CD8-positive, alpha-beta memory T cell (primary cell): ENCODE measurements around the gene EHMT1. TPM values are rescaled to one million over a fixed set of nuclear protein-coding genes. Genes with fewer than 3 reads are reported as not detected.
"Not testable (repeated sequence)": the region's sequence is repeated elsewhere in the genome, so short reads cannot be mapped to it uniquely, and the experiment has no call there.

ENCODE experiments used
- CTCF ChIA-PET: fragments of 350-600 bp; sonication (Branson Sonifier 250); formaldehyde crosslinking; loops from one replicate; lab custom pipeline; 2021; ENCODE audit warnings: antibody characterized with exemption; lab: Charles Lee
- POLR2A ChIA-PET: fragments of 350-600 bp; sonication (Branson Sonifier 250); formaldehyde crosslinking; loops from one replicate; lab custom pipeline; 2021; ENCODE audit warnings: antibody characterized with exemption; lab: Charles Lee
- DNase-seq, 5 donors: peaks; one replicate each; pipeline versions ENCODE4 v3.0.0 to v3.0.0-alpha.2; 2020 to 2022; ENCODE audit warnings: mixed read lengths in 1 of 5
- H3K27ac ChIP-seq: one replicate; pipeline ENCODE4 v1.7.0; 2013; ENCODE audit warnings: low read depth, mild to moderate bottlenecking, low read length, moderate library complexity
- H3K27me3 ChIP-seq: 2 replicates; pipeline ENCODE4 v1.7.0; 2013; ENCODE audit warnings: low read length, mild to moderate bottlenecking; ENCODE audit not compliant: insufficient read depth, poor library complexity, severe bottlenecking
- H3K36me3 ChIP-seq: 2 replicates; pipeline ENCODE4 v1.7.0; 2013; ENCODE audit warnings: mild to moderate bottlenecking, low read length, moderate library complexity; ENCODE audit not compliant: insufficient read depth
- H3K4me1 ChIP-seq: 2 replicates; pipeline ENCODE4 v1.7.0; 2013; ENCODE audit warnings: mild to moderate bottlenecking, low read length, moderate library complexity; ENCODE audit not compliant: insufficient read depth
- H3K4me3 ChIP-seq: 2 replicates; pipeline ENCODE4 v1.7.0; 2013; ENCODE audit warnings: mild to moderate bottlenecking, low read length
- H3K9me3 ChIP-seq: 2 replicates; pipeline ENCODE4 v1.7.0; 2013; ENCODE audit warnings: mild to moderate bottlenecking, low read length
- H3K27ac Mint-ChIP-seq, 8 donors: one replicate each; pipeline ENCODE4 v1.8.0; 2020 to 2021; ENCODE audit warnings: mixed read lengths in 8 of 8, mild to moderate bottlenecking in 6 of 8, inconsistent platforms in 3 of 8, moderate library complexity in 3 of 8
- H3K27me3 Mint-ChIP-seq, 2 donors: one replicate each; pipeline ENCODE4 v1.8.0; 2020 to 2021; ENCODE audit warnings: mixed read lengths in 2 of 2, mild to moderate bottlenecking in 1 of 2, moderate library complexity in 1 of 2
- H3K36me3 Mint-ChIP-seq, 3 donors: one replicate each; pipeline ENCODE4 v1.8.0; 2020 to 2021; ENCODE audit warnings: mixed read lengths in 3 of 3, inconsistent platforms in 1 of 3, mild to moderate bottlenecking in 1 of 3
- H3K4me1 Mint-ChIP-seq, 3 donors: one replicate each; pipeline ENCODE4 v1.8.0; 2020 to 2021; ENCODE audit warnings: mixed read lengths in 3 of 3, inconsistent platforms in 1 of 3, mild to moderate bottlenecking in 1 of 3
- H3K4me3 Mint-ChIP-seq, 7 donors: one replicate each; pipeline ENCODE4 v1.8.0; 2020 to 2021; ENCODE audit warnings: mixed read lengths in 7 of 7, mild to moderate bottlenecking in 6 of 7, moderate library complexity in 4 of 7, inconsistent platforms in 2 of 7
- H3K9me3 Mint-ChIP-seq, 5 donors: one replicate each; pipeline ENCODE4 v1.8.0; 2020 to 2022; ENCODE audit warnings: mixed read lengths in 5 of 5, mild to moderate bottlenecking in 3 of 5, moderate library complexity in 2 of 5, inconsistent platforms in 1 of 5
- polyA plus RNA-seq: library from polyadenylated mRNA; unstranded; fragments of 300-500 nt; fragmentation: Illumina TruSeq; gene quantifications from one replicate; pipeline ENCODE4 v1.2.3, GENCODE V29; 2021
- total RNA-seq, 2 experiments: library from RNA; stranded (reverse); gene quantifications; one replicate each; pipeline ENCODE4 v1.2.3, GENCODE V29; 2021

EHMT1 gene
- total and polyA plus RNA-seq, 3 experiments from 2014 or later: 37.0 to 74.6 (median 68.9) TPM

GRCh38 chr9:137872296-137872695 lies 253.5 kb downstream of the EHMT1 start:
- peaks cover 0 to 5% (median 2%) of the 10 kb centered on the region in 3 donors for H3K4me1 Mint-ChIP-seq
- peaks cover 7% of the 10 kb centered on the region for H3K27me3 ChIP-seq
- H3K36me3 Mint-ChIP-seq: peaks cover 0 to 3% (median 0%) of the 10 kb centered on the region in 3 donors
- H3K4me3 ChIP-seq: no peak overlapping the region
- H3K4me3 Mint-ChIP-seq: no peak overlapping the region
- H3K36me3 ChIP-seq: no peaks in the 10 kb centered on the region
- no peak overlapping the region for H3K27ac Mint-ChIP-seq
- ChIA-PET POLR2A (no interaction called here), CTCF (no interaction called here)
- H3K27me3 Mint-ChIP-seq: peaks cover 32 to 55% of the 10 kb centered on the region in 2 donors
- H3K9me3 Mint-ChIP-seq: peaks cover 0 to 6% (median 0%) of the 10 kb centered on the region in 5 donors
- no peak for DNase-seq
- H3K4me1 ChIP-seq: no peaks in the 10 kb centered on the region
- H3K27ac ChIP-seq: no peak overlapping the region
- H3K9me3 ChIP-seq: no peaks in the 10 kb centered on the region

GRCh38 chr9:137873408-137873807 lies 254.6 kb downstream of the EHMT1 start:
- CTCF ChIA-PET: no interaction called here
- peaks cover 25 to 44% of the 10 kb centered on the region in 2 donors for H3K27me3 Mint-ChIP-seq
- no peaks in the 10 kb centered on the region for H3K36me3 ChIP-seq
- H3K27ac Mint-ChIP-seq: no peak overlapping the region
- no peak for DNase-seq
- no peaks in the 10 kb centered on the region for H3K4me1 ChIP-seq
- H3K9me3 ChIP-seq: no peaks in the 10 kb centered on the region
- H3K27me3 ChIP-seq: peaks cover 5% of the 10 kb centered on the region
- no peak overlapping the region for H3K4me3 Mint-ChIP-seq
- no peak overlapping the region for H3K4me3 ChIP-seq
- H3K36me3 Mint-ChIP-seq: peaks cover 0 to 3% (median 0%) of the 10 kb centered on the region in 3 donors
- no peak overlapping the region for H3K27ac ChIP-seq
- POLR2A ChIA-PET: no interaction called here
- peaks cover 0 to 5% (median 2%) of the 10 kb centered on the region in 3 donors for H3K4me1 Mint-ChIP-seq
- H3K9me3 Mint-ChIP-seq: peaks cover 0 to 6% (median 0%) of the 10 kb centered on the region in 5 donors

- Histone ChIP-seq H3K36me3 (no peaks in the 10 kb centered on the region), H3K27ac (no peak overlapping the region), H3K27me3 (peaks cover 5% of the 10 kb centered on the region), H3K9me3 (no peaks in the 10 kb centered on the region), H3K4me1 (no peaks in the 10 kb centered on the region), H3K4me3 (no peak overlapping the region)
- CTCF ChIA-PET: no interaction called here
- peaks cover 0 to 5% (median 2%) of the 10 kb centered on the region in 3 donors for H3K4me1 Mint-ChIP-seq
- no peak for DNase-seq
- peaks cover 0 to 3% (median 0%) of the 10 kb centered on the region in 3 donors for H3K36me3 Mint-ChIP-seq
- H3K27ac Mint-ChIP-seq: no peak overlapping the region
- H3K4me3 Mint-ChIP-seq: no peak overlapping the region
- peaks cover 0 to 6% (median 0%) of the 10 kb centered on the region in 5 donors for H3K9me3 Mint-ChIP-seq
- POLR2A ChIA-PET: no interaction called here
- peaks cover 22 to 41% of the 10 kb centered on the region in 2 donors for H3K27me3 Mint-ChIP-seq
Observed at GRCh38 chr9:137873858-137874362, 255.1 kb downstream of the EHMT1 start.

GRCh38 chr9:137875354-137875753 lies 256.5 kb downstream of the EHMT1 start:
- POLR2A ChIA-PET: no interaction called here
- peaks cover 0 to 2% (median 0%) of the 10 kb centered on the region in 5 donors for H3K9me3 Mint-ChIP-seq

GRCh38 chr9:137875846-137876245 lies 257.0 kb downstream of the EHMT1 start:
- POLR2A ChIA-PET: no interaction called here
- no peak for DNase-seq
- Mint-ChIP-seq H3K36me3 (peaks cover 0 to 3% (median 0%) of the 10 kb centered on the region in 3 donors), H3K27me3 (peaks cover 36 to 48% of the 10 kb centered on the region in 2 donors), H3K9me3 (peaks cover 0 to 2% (median 0%) of the 10 kb centered on the region in 5 donors), H3K4me3 (peak overlapping the region in 1 of 7 donors; percentile 35), H3K27ac (no peak overlapping the region), H3K4me1 (peaks cover 0 to 5% (median 2%) of the 10 kb centered on the region in 3 donors)
- Histone ChIP-seq H3K4me1 (no peaks in the 10 kb centered on the region), H3K9me3 (no peaks in the 10 kb centered on the region), H3K36me3 (no peaks in the 10 kb centered on the region), H3K27me3 (peaks cover 5% of the 10 kb centered on the region), H3K4me3 (no peak overlapping the region), H3K27ac (no peak overlapping the region)
- CTCF ChIA-PET: no interaction called here

More at GRCh38 chr9:137875354-137875753, 256.5 kb downstream of the EHMT1 start:
- Mint-ChIP-seq H3K27ac (no peak overlapping the region), H3K4me3 (peak overlapping the region in 1 of 7 donors; percentile 35), H3K4me1 (peaks cover 0 to 5% (median 2%) of the 10 kb centered on the region in 3 donors), H3K36me3 (peaks cover 0 to 3% (median 0%) of the 10 kb centered on the region in 3 donors), H3K27me3 (peaks cover 34 to 47% of the 10 kb centered on the region in 2 donors)
- no peaks in the 10 kb centered on the region for H3K9me3 ChIP-seq
- peaks cover 5% of the 10 kb centered on the region for H3K27me3 ChIP-seq
- no peak overlapping the region for H3K27ac ChIP-seq
- no peak for DNase-seq
- H3K4me1 ChIP-seq: no peaks in the 10 kb centered on the region
- no peak overlapping the region for H3K4me3 ChIP-seq
- CTCF ChIA-PET: no interaction called here
- no peaks in the 10 kb centered on the region for H3K36me3 ChIP-seq

- POLR2A ChIA-PET: no interaction called here
- Histone ChIP-seq H3K27me3 (peaks cover 5% of the 10 kb centered on the region), H3K4me3 (no peak overlapping the region), H3K27ac (no peak overlapping the region), H3K4me1 (no peaks in the 10 kb centered on the region), H3K36me3 (no peaks in the 10 kb centered on the region), H3K9me3 (no peaks in the 10 kb centered on the region)
- Mint-ChIP-seq H3K4me3 (peak overlapping the region in 3 of 7 donors; percentile 26 to 72 (median 35)), H3K27ac (peak overlapping the region in 1 of 8 donors; percentile 35), H3K4me1 (peaks cover 0 to 5% (median 2%) of the 10 kb centered on the region in 3 donors), H3K9me3 (peaks cover 0 to 2% (median 0%) of the 10 kb centered on the region in 5 donors), H3K27me3 (peaks cover 37 to 51% of the 10 kb centered on the region in 2 donors), H3K36me3 (peaks cover 0 to 3% (median 0%) of the 10 kb centered on the region in 3 donors)
- CTCF ChIA-PET: no interaction called here
- DNase-seq: no peak
Observed at GRCh38 chr9:137876269-137876668, 257.5 kb downstream of the EHMT1 start.

- ChIA-PET CTCF (no interaction called here), POLR2A (no interaction called here)
- Histone ChIP-seq H3K36me3 (no peaks in the 10 kb centered on the region), H3K4me3 (no peak overlapping the region), H3K4me1 (no peaks in the 10 kb centered on the region), H3K9me3 (no peaks in the 10 kb centered on the region), H3K27ac (no peak overlapping the region), H3K27me3 (peaks cover 5% of the 10 kb centered on the region)
- no peak overlapping the region for H3K27ac Mint-ChIP-seq
- peaks cover 0 to 5% (median 2%) of the 10 kb centered on the region in 3 donors for H3K4me1 Mint-ChIP-seq
- H3K4me3 Mint-ChIP-seq: peak overlapping the region in 1 of 7 donors; percentile 35
- no peak for DNase-seq
- H3K36me3 Mint-ChIP-seq: peaks cover 0 to 3% (median 0%) of the 10 kb centered on the region in 3 donors
- peaks cover 40 to 54% of the 10 kb centered on the region in 2 donors for H3K27me3 Mint-ChIP-seq
- peaks cover 0 to 2% (median 0%) of the 10 kb centered on the region in 5 donors for H3K9me3 Mint-ChIP-seq
Observed at GRCh38 chr9:137876781-137877386, 258.1 kb downstream of the EHMT1 start.

GRCh38 chr9:137877506-137878122 lies 258.8 kb downstream of the EHMT1 start, which contains the start of gene CACNA1B:
TSS of gene CACNA1B (plus strand) at chr9:137877782. CDS start at chr9:137877934, 152 bp downstream.
- H3K27ac ChIP-seq, H3K4me1 ChIP-seq, H3K27ac Mint-ChIP-seq, H3K36me3 Mint-ChIP-seq, H3K4me1 Mint-ChIP-seq, H3K9me3 ChIP-seq, H3K36me3 ChIP-seq, H3K27me3 ChIP-seq, POLR2A ChIA-PET, DNase-seq, H3K4me3 ChIP-seq, H3K9me3 Mint-ChIP-seq, CTCF ChIA-PET: not testable (repeated sequence)
- H3K4me3 Mint-ChIP-seq: peak within 1 kb of the TSS in 1 of 7 donors; percentile 35
- peaks cover 43 to 54% of the 10 kb centered on the region in 2 donors for H3K27me3 Mint-ChIP-seq
